Stimulated activated naive CD4-positive, alpha-beta T cell (primary cell): ENCODE results near the gene LIN37.
"Not testable (repeated sequence)": the region's sequence is repeated elsewhere in the genome, so short reads cannot be mapped to it uniquely, and the experiment has no call there.

Experiments
- DNase-seq, 6 experiments: peaks; one replicate each; lab custom pipeline; 2025; lab: John Stamatoyannopoulos, UW

LIN37 gene

GRCh38 chr19:35752746-35753350 lies 4.5 kb downstream of the LIN37 start:
- no peak for DNase-seq

- DNase-seq = no peak
These were observed 5.4 kb downstream of the LIN37 start for GRCh38 chr19:35753634-35754369.

GRCh38 chr19:35754370-35755130 lies 6.2 kb downstream of the LIN37 start:
- DNase-seq = no peak

- DNase-seq = no peak
These were observed 6.8 kb downstream of the LIN37 start for GRCh38 chr19:35755131-35755549.

GRCh38 chr19:35755550-35756376 lies 7.4 kb downstream of the LIN37 start:
- DNase-seq = peak; percentile 11 to 56 (median 39)

- DNase-seq = peak in 2 of 6 experiments; percentile 9 to 24
These were observed 8.2 kb downstream of the LIN37 start, which contains the start of gene HSPB6 for GRCh38 chr19:35756377-35757230. Gene HSPB6 (minus strand): TSS chr19:35757029. CDS start chr19:35757008, 21 bp downstream.

- no peak for DNase-seq
These were observed 8.9 kb downstream of the LIN37 start for GRCh38 chr19:35757231-35757748.

GRCh38 chr19:35757749-35758608 lies 9.6 kb downstream of the LIN37 start, which contains the start of gene PROSER3:
Gene PROSER3 (plus strand): TSS chr19:35758176. CDS start chr19:35758216, 40 bp downstream.
- DNase-seq = peak; percentile 94 to 99 (median 98)

- no peak for DNase-seq
These were observed 11.3 kb downstream of the LIN37 start for GRCh38 chr19:35759697-35760096.

- DNase-seq = no peak
These were observed 12.5 kb downstream of the LIN37 start for GRCh38 chr19:35760711-35761349.

GRCh38 chr19:35764432-35765315 lies 16.3 kb downstream of the LIN37 start:
- DNase-seq = no peak

GRCh38 chr19:35766571-35767104 lies 18.3 kb downstream of the LIN37 start:
- DNase-seq = no peak

GRCh38 chr19:35767288-35768081 lies 19.1 kb downstream of the LIN37 start:
- DNase-seq = no peak

GRCh38 chr19:35768082-35768421 lies 19.7 kb downstream of the LIN37 start:
- no peak for DNase-seq

- DNase-seq = not testable (repeated sequence)
These were observed 24.0 kb downstream of the LIN37 start for GRCh38 chr19:35772362-35772761.

- no peak for DNase-seq
These were observed 24.8 kb downstream of the LIN37 start for GRCh38 chr19:35773020-35773806.
